GM18517 (cell line): ENCODE measurements around the gene CHST7.

Experiments
- ATAC-seq: cut with Tn5 transposase; IDR thresholded peaks from one replicate; pipeline ENCODE4 v1.9.1; 2021; ENCODE audit warnings: mild to moderate bottlenecking, moderate library complexity; ENCODE audit not compliant: unreplicated experiment

Gene CHST7

GRCh38 chrX:46645614-46646013 lies 72.0 kb downstream of the CHST7 start:
- ATAC-seq: no peak

- no peak for ATAC-seq
Measured at GRCh38 chrX:46647251-46647650, 73.7 kb downstream of the CHST7 start.
